GM18873 (cell line): Measurements from ENCODE around the gene FILIP1L.

Experiments
- ATAC-seq: cut with Tn5 transposase; IDR thresholded peaks from one replicate; pipeline ENCODE4 v1.9.1; 2021; ENCODE audit warnings: mild to moderate bottlenecking, moderate library complexity, moderate number of reproducible peaks; ENCODE audit not compliant: unreplicated experiment, low FRiP score

Gene FILIP1L

GRCh38 chr3:99907959-99908544 is 206.2 kb downstream of the FILIP1L start:
- ATAC-seq, result no peak

GRCh38 chr3:99903869-99904268 is 210.4 kb downstream of the FILIP1L start:
- ATAC-seq, result no peak

DNA sequence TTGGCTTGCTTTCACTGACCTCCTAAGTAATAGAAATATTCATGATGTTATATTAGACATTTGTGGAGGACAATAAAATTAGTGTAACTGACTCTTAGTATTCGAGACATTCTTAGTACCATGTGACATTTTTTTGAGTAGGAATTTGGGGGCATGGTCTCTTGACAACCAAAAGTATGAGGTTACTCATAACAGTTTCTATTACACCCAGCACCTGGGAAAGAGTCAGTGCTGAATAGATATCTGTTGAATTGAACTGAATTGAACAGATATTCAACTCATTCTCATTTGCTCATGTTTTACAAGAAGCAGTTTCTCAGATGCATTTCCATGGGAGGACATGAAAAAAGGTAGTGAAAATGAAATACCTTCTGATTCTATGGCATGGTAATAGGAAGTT is 212.2 kb downstream of the FILIP1L start:
- ATAC-seq, result no peak

- no peak for ATAC-seq
Observed at GRCh38 chr3:99901200-99901926, 212.9 kb downstream of the FILIP1L start.

GRCh38 chr3:99900248-99900647 is 214.1 kb downstream of the FILIP1L start:
- no peak for ATAC-seq

DNA sequence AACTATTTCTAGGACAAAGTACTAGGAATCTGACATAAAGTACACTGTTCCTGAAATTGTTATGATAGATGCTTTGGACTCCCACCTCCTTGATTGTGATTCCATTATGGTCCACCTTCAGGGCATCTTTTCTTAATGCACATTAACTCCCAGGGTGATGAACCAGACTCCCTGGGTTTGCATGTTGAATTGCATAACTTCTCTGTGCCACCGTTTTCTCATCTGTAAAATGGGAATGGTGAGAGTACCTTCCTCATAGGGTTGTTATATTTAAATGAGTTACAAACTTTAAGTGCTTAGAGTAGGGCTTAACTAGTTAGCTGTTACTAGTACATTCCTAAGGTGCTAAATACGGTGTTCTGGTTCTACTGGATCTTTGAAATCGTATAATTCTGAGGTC is 214.7 kb downstream of the FILIP1L start:
- no peak for ATAC-seq

DNA sequence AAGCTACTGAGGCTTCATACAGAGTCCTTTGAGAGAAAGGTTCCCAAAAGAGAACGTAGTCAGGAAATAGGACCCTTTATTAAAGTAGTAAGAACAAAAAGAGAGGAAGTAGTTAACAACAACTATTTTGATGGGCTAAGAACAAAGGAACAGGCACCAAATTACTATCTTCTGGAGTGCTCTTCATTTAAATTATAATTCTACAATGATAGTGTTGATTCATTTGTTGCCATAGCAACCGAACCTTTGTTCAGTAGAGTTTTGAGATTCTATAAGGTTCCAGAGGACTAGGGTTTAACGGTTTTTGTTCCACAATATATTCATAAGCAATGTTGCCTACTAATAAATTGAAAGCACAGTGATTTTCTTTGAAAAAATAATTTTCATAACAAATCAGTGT is 217.8 kb downstream of the FILIP1L start:
- ATAC-seq, result no peak

- ATAC-seq, result no peak
Observed at GRCh38 chr3:99895703-99896441, 218.4 kb downstream of the FILIP1L start.

DNA sequence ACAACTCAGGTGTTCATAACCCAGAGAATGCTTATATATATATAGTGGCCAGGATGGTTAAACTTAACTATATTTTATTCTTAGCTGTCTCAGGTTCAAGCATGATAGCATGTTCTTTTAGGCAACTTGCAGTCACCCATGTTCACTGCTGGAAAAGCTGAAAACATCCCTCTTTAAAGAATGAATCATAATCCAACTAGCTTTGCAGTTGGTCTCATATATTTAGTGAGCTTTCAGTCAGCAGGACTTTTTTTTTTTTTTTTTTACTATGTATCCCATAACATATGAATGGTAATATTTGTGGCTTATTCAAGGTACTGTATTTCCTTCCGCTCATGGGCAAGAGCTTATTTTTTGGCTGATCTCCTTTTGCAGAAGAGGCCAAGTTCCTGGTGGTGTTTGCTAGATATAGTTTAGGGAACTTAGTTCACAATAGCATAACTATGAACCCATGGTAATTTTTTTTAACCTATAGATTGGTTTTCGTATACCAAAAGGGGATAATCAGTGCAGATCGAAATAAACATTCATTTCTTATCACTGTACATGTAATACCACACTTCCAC is 219.1 kb downstream of the FILIP1L start:
- no peak for ATAC-seq

GRCh38 chr3:99892332-99892731 is 222.0 kb downstream of the FILIP1L start:
- no peak for ATAC-seq

GRCh38 chr3:99891610-99892285 is 222.6 kb downstream of the FILIP1L start:
- ATAC-seq, result no peak

DNA sequence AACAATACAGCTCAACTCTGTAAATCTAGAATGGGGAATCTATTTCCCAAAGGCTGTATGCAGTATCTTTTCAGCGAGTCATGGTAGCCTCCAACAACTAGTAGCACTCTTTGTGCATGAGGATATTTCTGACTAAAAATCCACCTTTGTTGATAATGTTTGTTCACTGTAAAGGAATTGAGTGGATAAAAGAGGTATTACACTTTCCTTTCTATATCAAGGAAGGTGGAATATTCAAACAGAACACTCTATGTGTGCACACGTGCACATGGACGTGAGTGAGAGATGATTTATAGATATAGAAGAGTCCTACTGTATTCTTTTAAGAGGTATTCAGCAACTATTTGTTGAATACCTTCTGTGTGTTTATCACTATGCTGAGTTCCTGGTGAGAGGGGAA is 228.4 kb downstream of the FILIP1L start:
- ATAC-seq, result no peak

DNA sequence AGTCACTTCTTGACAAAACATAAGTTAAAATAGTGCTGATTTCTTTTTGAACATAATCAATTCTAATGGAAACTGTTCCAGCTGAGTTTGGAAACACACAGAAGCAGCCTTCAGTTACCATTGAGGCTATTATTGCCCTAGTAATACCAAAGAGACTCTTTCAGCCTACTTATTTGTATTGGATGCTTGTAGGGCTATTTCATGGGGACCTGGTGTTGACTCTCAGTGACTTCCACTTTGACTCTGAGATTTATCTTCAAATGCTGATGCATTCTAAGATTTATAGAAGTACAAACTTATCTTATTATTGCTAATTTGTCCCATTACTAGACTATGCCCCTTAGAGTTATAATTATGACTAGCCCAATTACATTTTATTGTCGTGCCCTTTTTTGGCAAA is 229.2 kb downstream of the FILIP1L start:
- ATAC-seq, result no peak

- no peak for ATAC-seq
Observed at GRCh38 chr3:99884484-99884883, 229.8 kb downstream of the FILIP1L start.

DNA sequence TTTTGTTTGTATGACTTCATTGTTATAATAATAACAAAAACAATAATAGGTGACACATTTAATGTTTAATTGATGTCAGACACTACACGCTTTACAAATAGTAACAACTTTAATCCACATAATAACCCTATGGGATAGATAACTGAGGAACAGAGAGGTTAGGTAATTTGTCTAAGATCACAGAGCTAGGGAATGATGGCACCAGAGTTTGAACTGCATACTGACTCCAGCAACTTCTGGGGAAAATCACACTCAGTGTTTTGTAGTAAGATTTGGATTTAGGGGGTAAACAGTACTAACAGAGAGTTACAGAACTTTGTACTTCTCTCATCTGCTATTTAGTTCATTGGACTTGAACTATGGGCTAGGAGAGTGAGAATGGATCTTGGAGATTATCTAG is 230.6 kb downstream of the FILIP1L start:
- ATAC-seq, result no peak

GRCh38 chr3:99883138-99883461 is 231.2 kb downstream of the FILIP1L start:
- ATAC-seq, result no peak

GRCh38 chr3:99882436-99883137 is 231.7 kb downstream of the FILIP1L start:
- ATAC-seq, result no peak

DNA sequence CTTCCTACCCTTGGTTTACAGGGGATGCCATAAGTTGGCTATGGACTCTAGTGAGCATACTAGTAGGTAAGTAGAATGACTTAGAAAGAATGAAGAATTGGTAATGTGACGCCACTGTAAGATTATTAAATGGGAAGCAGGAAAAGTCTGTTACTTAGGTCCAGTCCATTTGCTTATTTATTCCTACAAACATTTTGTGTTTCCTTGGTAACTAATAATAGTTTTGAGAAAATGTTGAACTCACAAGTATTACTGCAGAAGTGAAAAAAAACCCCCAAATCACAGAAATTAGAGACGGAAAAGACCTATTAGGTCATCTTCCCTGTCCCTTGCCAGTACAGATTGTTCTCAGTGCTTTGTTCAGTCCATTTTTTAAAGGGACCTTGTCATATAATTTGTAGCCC is 233.2 kb downstream of the FILIP1L start:
- no peak for ATAC-seq

DNA sequence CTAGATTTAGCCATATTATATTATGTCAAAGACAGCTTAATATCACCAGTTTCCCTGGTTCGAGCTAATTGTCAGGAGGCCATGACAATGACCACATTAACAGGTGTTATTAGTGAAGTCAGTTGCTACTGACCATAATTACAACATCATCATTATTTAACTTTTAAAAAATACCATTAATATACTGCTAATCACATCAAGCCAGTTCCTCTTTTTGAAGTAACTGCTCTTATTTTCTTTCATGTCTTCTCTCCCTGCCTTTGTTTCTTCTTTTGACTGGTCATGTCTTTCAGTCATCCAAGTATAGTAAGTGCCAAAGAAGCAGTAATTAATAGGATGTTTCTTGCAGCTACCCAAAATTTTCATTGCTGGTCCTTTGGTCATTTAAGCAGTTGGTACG is 235.0 kb downstream of the FILIP1L start:
- ATAC-seq, result no peak

DNA sequence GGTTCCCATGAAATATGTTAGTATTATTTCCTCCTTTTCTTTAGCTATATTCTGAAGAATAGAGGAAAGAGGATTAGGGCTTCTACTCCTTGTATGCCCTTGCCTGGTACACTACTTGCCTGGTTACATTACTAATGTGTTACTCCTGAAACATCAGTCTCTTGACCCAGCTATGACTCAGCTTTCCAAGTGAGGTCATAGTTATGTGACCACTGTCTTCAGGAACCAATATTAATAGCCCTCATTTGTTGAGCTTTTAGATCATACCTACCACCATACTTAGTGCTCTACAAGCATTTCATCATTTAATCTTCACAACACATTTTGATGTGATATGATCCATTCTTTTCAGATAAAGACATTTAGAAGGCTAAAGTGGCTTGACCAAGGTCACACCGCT is 236.3 kb downstream of the FILIP1L start:
- ATAC-seq, result peak; percentile 64
